ENCODE data around the gene SFXN5.

The SFXN5 gene

GRCh38 chr2:72892506-72893173 is 178.9 kb downstream of the SFXN5 start:
- ATAC-seq = peak; percentile 83
- Mint-ChIP-seq H3K36me3 (no peaks in the 10 kb centered on the region), H3K9me3 (no peaks in the 10 kb centered on the region), H3K27ac (no peak overlapping the region), H3K4me1 (peaks cover 9% of the 10 kb centered on the region), H3K4me3 (no peak overlapping the region)
- peak; percentile 46 to 68 for DNase-seq (ENCODE audit: low spot score in 2 of 2)

Data from stimulated activated effector memory CD8-positive, alpha-beta T cell treated with anti-CD3 and anti-CD28 coated beads, Interleukin-12 subunit alpha, Interleukin-12 subunit beta, amount 100 ng/mL, for 72 hours (primary cell).